Activated T-helper 1 cell treated with anti-CD3 and anti-CD28 coated beads, Interleukin-12 subunit alpha, Interleukin-12 subunit beta, Interleukin-2, Interleukin-4 antibody, amounts not matched to agents 30 ng/mL and 10 ng/mL and 1 ng/mL, durations not matched to agents 14 hours and 24 hours and 36 hours (primary cell): ENCODE data around the gene TNS1. TPM values are rescaled to one million over a fixed set of nuclear protein-coding genes. Genes with fewer than 3 reads are reported as not detected.
"Not testable (repeated sequence)": the region's sequence is repeated elsewhere in the genome, so short reads cannot be mapped to it uniquely, and the experiment has no call there.

ENCODE experiments used
- DNase-seq: peaks from one replicate; pipeline ENCODE4 v3.0.0; 2021; ENCODE audit warnings: low spot score
- H3K27ac Mint-ChIP-seq: one replicate; pipeline ENCODE4 v1.8.0; 2021; ENCODE audit warnings: mild to moderate bottlenecking, mixed read lengths
- H3K27me3 Mint-ChIP-seq: one replicate; pipeline ENCODE4 v1.8.0; 2022; ENCODE audit warnings: mild to moderate bottlenecking, moderate library complexity, mixed read lengths; ENCODE audit not compliant: insufficient read depth
- H3K36me3 Mint-ChIP-seq: one replicate; pipeline ENCODE4 v1.8.0; 2021; ENCODE audit warnings: low read depth, mixed read lengths
- H3K4me1 Mint-ChIP-seq: one replicate; pipeline ENCODE4 v1.8.0; 2021; ENCODE audit warnings: low read depth, mixed read lengths
- H3K4me3 Mint-ChIP-seq: one replicate; pipeline ENCODE4 v1.8.0; 2021; ENCODE audit warnings: mild to moderate bottlenecking, moderate library complexity, mixed read lengths
- H3K9me3 Mint-ChIP-seq: one replicate; pipeline ENCODE4 v1.8.0; 2021; ENCODE audit warnings: mixed read lengths
- intact Hi-C: fragments of 100-400 bp; cut with micrococcal nuclease; formaldehyde crosslinking; loops from one replicate; pipeline ENCODE4 v1.15.1; 2024
- total RNA-seq: library from RNA; stranded (reverse); gene quantifications from 2 replicates; pipeline ENCODE4 v1.2.3, GENCODE V29; 2022

The TNS1 gene
- total RNA-seq, 1 donor from 2014 or later: 0.41 TPM

GRCh38 chr2:217808967-217809366 is 193.8 kb downstream of the TNS1 start:
- H3K27ac Mint-ChIP-seq, H3K36me3 Mint-ChIP-seq, intact Hi-C loops, H3K9me3 Mint-ChIP-seq, DNase-seq, H3K4me3 Mint-ChIP-seq, H3K4me1 Mint-ChIP-seq, H3K27me3 Mint-ChIP-seq: not testable (repeated sequence)

GRCh38 chr2:217808326-217808725 is 194.5 kb downstream of the TNS1 start:
- DNase-seq: no peak
- Mint-ChIP-seq H3K27me3 (no peaks in the 10 kb centered on the region), H3K9me3 (peaks cover 3% of the 10 kb centered on the region), H3K4me1 (no peaks in the 10 kb centered on the region), H3K4me3 (no peak overlapping the region), H3K27ac (no peak overlapping the region), H3K36me3 (no peaks in the 10 kb centered on the region)
- intact Hi-C loops: no loop called here

- Mint-ChIP-seq H3K27ac (no peak overlapping the region), H3K4me3 (no peak overlapping the region), H3K27me3 (no peaks in the 10 kb centered on the region), H3K9me3 (peaks cover 3% of the 10 kb centered on the region), H3K4me1 (no peaks in the 10 kb centered on the region), H3K36me3 (no peaks in the 10 kb centered on the region)
- intact Hi-C loops: no loop called here
- DNase-seq: no peak
These were observed 195.0 kb downstream of the TNS1 start for GRCh38 chr2:217807753-217808152.

GRCh38 chr2:217807025-217807424 is 195.8 kb downstream of the TNS1 start:
- Mint-ChIP-seq H3K36me3 (no peaks in the 10 kb centered on the region), H3K27ac (no peak overlapping the region), H3K9me3 (peaks cover 3% of the 10 kb centered on the region), H3K4me1 (no peaks in the 10 kb centered on the region), H3K27me3 (no peaks in the 10 kb centered on the region), H3K4me3 (no peak overlapping the region)
- no peak for DNase-seq
- intact Hi-C loops: no loop called here

- intact Hi-C loops: no loop called here
- H3K27me3 Mint-ChIP-seq: no peaks in the 10 kb centered on the region
- DNase-seq: no peak
- H3K27ac Mint-ChIP-seq: no peak overlapping the region
- H3K4me1 Mint-ChIP-seq: no peaks in the 10 kb centered on the region
- H3K9me3 Mint-ChIP-seq: peaks cover 3% of the 10 kb centered on the region
- no peak overlapping the region for H3K4me3 Mint-ChIP-seq
- H3K36me3 Mint-ChIP-seq: no peaks in the 10 kb centered on the region
These were observed 196.4 kb downstream of the TNS1 start for GRCh38 chr2:217806482-217806765.

GRCh38 chr2:217805668-217806481 is 196.9 kb downstream of the TNS1 start:
- Mint-ChIP-seq H3K4me1 (no peaks in the 10 kb centered on the region), H3K4me3 (no peak overlapping the region), H3K9me3 (peaks cover 3% of the 10 kb centered on the region), H3K27me3 (no peaks in the 10 kb centered on the region), H3K36me3 (no peaks in the 10 kb centered on the region), H3K27ac (peak overlapping the region; percentile 14)
- DNase-seq: no peak
- intact Hi-C loops: no loop called here

GRCh38 chr2:217804791-217805667 is 197.8 kb downstream of the TNS1 start:
- Mint-ChIP-seq H3K27ac (peak overlapping the region; percentile 14), H3K4me3 (no peak overlapping the region), H3K9me3 (peaks cover 3% of the 10 kb centered on the region), H3K4me1 (no peaks in the 10 kb centered on the region), H3K27me3 (no peaks in the 10 kb centered on the region), H3K36me3 (no peaks in the 10 kb centered on the region)
- no peak for DNase-seq
- intact Hi-C loops: no loop called here

GRCh38 chr2:217804338-217804737 is 198.5 kb downstream of the TNS1 start:
- Mint-ChIP-seq H3K27ac (no peak overlapping the region), H3K36me3 (no peaks in the 10 kb centered on the region), H3K4me3 (no peak overlapping the region), H3K9me3 (peaks cover 3% of the 10 kb centered on the region), H3K4me1 (no peaks in the 10 kb centered on the region), H3K27me3 (no peaks in the 10 kb centered on the region)
- DNase-seq: no peak
- intact Hi-C loops: no loop called here

GRCh38 chr2:217803653-217803960 is 199.2 kb downstream of the TNS1 start:
- no peak overlapping the region for H3K4me3 Mint-ChIP-seq
- no peak for DNase-seq
- intact Hi-C loops: no loop called here
- H3K4me1 Mint-ChIP-seq: peaks cover 6% of the 10 kb centered on the region
- H3K27ac Mint-ChIP-seq: no peak overlapping the region
- no peaks in the 10 kb centered on the region for H3K36me3 Mint-ChIP-seq
- peaks cover 3% of the 10 kb centered on the region for H3K9me3 Mint-ChIP-seq
- H3K27me3 Mint-ChIP-seq: no peaks in the 10 kb centered on the region

- H3K27ac Mint-ChIP-seq: no peak overlapping the region
- no peak for DNase-seq
- intact Hi-C loops: no loop called here
- no peaks in the 10 kb centered on the region for H3K36me3 Mint-ChIP-seq
- peaks cover 3% of the 10 kb centered on the region for H3K9me3 Mint-ChIP-seq
- H3K4me1 Mint-ChIP-seq: peaks cover 6% of the 10 kb centered on the region
- H3K4me3 Mint-ChIP-seq: no peak overlapping the region
- no peaks in the 10 kb centered on the region for H3K27me3 Mint-ChIP-seq
These were observed 199.7 kb downstream of the TNS1 start for GRCh38 chr2:217802876-217803652.

GRCh38 chr2:217802266-217802665 is 200.5 kb downstream of the TNS1 start:
- peaks cover 3% of the 10 kb centered on the region for H3K9me3 Mint-ChIP-seq

GRCh38 chr2:217801711-217802110 is 201.1 kb downstream of the TNS1 start:
- Mint-ChIP-seq H3K9me3 (peaks cover 3% of the 10 kb centered on the region), H3K27me3 (no peaks in the 10 kb centered on the region), H3K4me3 (no peak overlapping the region), H3K27ac (no peak overlapping the region), H3K36me3 (no peaks in the 10 kb centered on the region), H3K4me1 (peaks cover 6% of the 10 kb centered on the region)
- intact Hi-C loops: no loop called here
- DNase-seq: no peak

More at GRCh38 chr2:217802266-217802665, 200.5 kb downstream of the TNS1 start:
- DNase-seq: no peak
- Mint-ChIP-seq H3K4me3 (no peak overlapping the region), H3K27me3 (no peaks in the 10 kb centered on the region), H3K4me1 (peaks cover 6% of the 10 kb centered on the region), H3K27ac (no peak overlapping the region), H3K36me3 (no peaks in the 10 kb centered on the region)
- intact Hi-C loops: no loop called here

- Mint-ChIP-seq H3K4me3 (no peak overlapping the region), H3K4me1 (peaks cover 6% of the 10 kb centered on the region), H3K27me3 (no peaks in the 10 kb centered on the region), H3K27ac (no peak overlapping the region), H3K9me3 (peaks cover 3% of the 10 kb centered on the region), H3K36me3 (no peaks in the 10 kb centered on the region)
- intact Hi-C loops: no loop called here
- no peak for DNase-seq
These were observed 201.7 kb downstream of the TNS1 start for GRCh38 chr2:217801115-217801531.
